Measurements from ENCODE around the gene NDUFV3. TPM values are rescaled to one million over a fixed set of nuclear protein-coding genes. Genes with fewer than 3 reads are reported as not detected.

NDUFV3 gene
- total and polyA plus RNA-seq, 2 experiments from 2014 or later: 51.5 to 71.2 TPM

GRCh38 chr21:42849759-42850412 lies 43.2 kb upstream of the NDUFV3 start:
- no peak overlapping the region for H3K4me2 ChIP-seq
- no peaks in the 10 kb centered on the region for H3K27me3 ChIP-seq (ENCODE audit: insufficient read depth)
- peaks cover 14% of the 10 kb centered on the region for H3K27me3 Mint-ChIP-seq (ENCODE audit: insufficient read depth, low read depth, poor library complexity)
- no peak overlapping the region for H2AFZ ChIP-seq
- peaks cover 59% of the 10 kb centered on the region for H3F3A ChIP-seq (replicated peaks; ENCODE audit: low read depth)
- H3K4me1 Mint-ChIP-seq: peaks cover 3% of the 10 kb centered on the region; the same call in 1 of the 3 replicates
- no peak overlapping the region; the same call in 2 of the 3 replicates for H3K4me3 Mint-ChIP-seq
- no peak overlapping the region for H3K27ac ChIP-seq (ENCODE audit: low read depth)
- no peak overlapping the region for H3K27ac Mint-ChIP-seq
- no peak overlapping the region for H3K4me3 ChIP-seq
- H3K9me2 ChIP-seq (ENCODE audit: insufficient read depth): no peaks in the 10 kb centered on the region
- DNase-seq (ENCODE audit: low spot score): no peak
- H3K36me3 Mint-ChIP-seq (ENCODE audit: low read depth): peaks cover 94% of the 10 kb centered on the region
- TF ChIP-seq STAT1 (IDR thresholded peaks at IDR 0.05; ENCODE audit: unreplicated experiment) (no peak), NANOG (IDR thresholded peaks at IDR 0.05; ENCODE audit: borderline replicate concordance) (no peak), ZNF114 (CRISPR knock-in tag; IDR thresholded peaks at IDR 0.05) (no peak), POLR2AphosphoS5 (IDR thresholded peaks at IDR 0.05; ENCODE audit: low read depth) (no peak), CREB1 (CRISPR knock-in tag; IDR thresholded peaks at IDR 0.05; ENCODE audit: low read depth) (no peak), ETS1 (IDR thresholded peaks at IDR 0.05) (no peak), REST (IDR thresholded peaks at IDR 0.05; ENCODE audit: unreplicated experiment) (no peak), CTCF (conservative IDR thresholded peaks at IDR 0.05; ENCODE audit: low read depth in 2 of 2) (no peak), EZH2phosphoT487 (IDR thresholded peaks at IDR 0.05; ENCODE audit: unreplicated experiment) (no peak), EZH2 (IDR thresholded peaks at IDR 0.05; ENCODE audit: low read depth, unreplicated experiment) (no peak), ZNF331 (CRISPR knock-in tag; IDR thresholded peaks at IDR 0.05; ENCODE audit: low read depth) (no peak), ZNF462 (CRISPR knock-in tag; IDR thresholded peaks at IDR 0.05) (no peak)
- no peaks in the 10 kb centered on the region; the same call in 1 of the 3 replicates for H3K9me3 Mint-ChIP-seq
- peaks cover 12% of the 10 kb centered on the region for H4K20me1 ChIP-seq (replicated peaks; ENCODE audit: insufficient read depth)
- H3K36me3 ChIP-seq (ENCODE audit: insufficient read depth): peaks cover 31% of the 10 kb centered on the region
- H3K4me1 ChIP-seq (ENCODE audit: insufficient read depth): no peaks in the 10 kb centered on the region
- no peak for ATAC-seq
- H3K79me2 ChIP-seq (replicated peaks; ENCODE audit: insufficient read depth): peaks cover 44% of the 10 kb centered on the region

Data from GM23338 (cell line).